Spleen (tissue), 11 donors: Measurements from ENCODE around the gene NRXN3. TPM values are rescaled to one million over a fixed set of nuclear protein-coding genes. Genes with fewer than 3 reads are reported as not detected.

Experiments used
- DNase-seq: peaks from one replicate; pipeline ENCODE4 v3.0.0-alpha.2; 2020
- H3K27ac ChIP-seq, 8 donors: fragments of 200-600 bp; sonication (generic) in 7 of 8; 1 replicate in 4 of 8; 2 replicates in 4 of 8; pipeline versions ENCODE4 v1.5.0 to v1.8.0; 2016 to 2021; ENCODE audit warnings: inconsistent platforms in 4 of 8, mild to moderate bottlenecking in 4 of 8, moderate library complexity in 1 of 8
- H3K27me3 ChIP-seq, 7 donors: fragments of 200-600 bp; sonication (generic) in 6 of 7; replicated peaks in 1 of 7; 1 replicate in 4 of 7; 2 replicates in 3 of 7; pipeline versions ENCODE4 v1.5.0 to v1.8.0; 2016 to 2021; ENCODE audit warnings: inconsistent platforms in 3 of 7, mild to moderate bottlenecking in 1 of 7
- H3K36me3 ChIP-seq, 6 donors: fragments of 200-600 bp; sonication (generic) in 5 of 6; 1 replicate in 4 of 6; 2 replicates in 2 of 6; pipeline versions ENCODE4 v1.5.0 to v1.8.0; 2016 to 2021; ENCODE audit warnings: inconsistent platforms in 2 of 6
- H3K4me1 ChIP-seq, 6 donors: fragments of 200-600 bp; sonication (generic) in 5 of 6; 1 replicate in 3 of 6; 2 replicates in 3 of 6; pipeline versions ENCODE4 v1.5.0 to v1.8.0; 2016 to 2021; ENCODE audit warnings: inconsistent platforms in 3 of 6
- H3K4me3 ChIP-seq, 8 donors: fragments of 200-600 bp; sonication (generic) in 7 of 8; 1 replicate in 4 of 8; 2 replicates in 4 of 8; pipeline versions ENCODE4 v1.5.0 to v1.8.0; 2016 to 2021; ENCODE audit warnings: inconsistent platforms in 4 of 8, mild to moderate bottlenecking in 4 of 8, moderate library complexity in 2 of 8
- H3K9me3 ChIP-seq, 8 donors: fragments of 200-600 bp; sonication (generic) in 7 of 8; 1 replicate in 4 of 8; 2 replicates in 4 of 8; pipeline versions ENCODE4 v1.5.0 to v1.8.0; 2016 to 2021; ENCODE audit warnings: inconsistent platforms in 4 of 8
- POLR2A ChIP-seq, 3 donors: fragments of 450-650 bp; IDR thresholded peaks; one replicate each; pipeline ENCODE4 v1.5.1; 2017; ENCODE audit warnings: antibody characterized with exemption in 3 of 3, mild to moderate bottlenecking in 1 of 3
- POLR2AphosphoS5 ChIP-seq, 3 donors: sonication (generic); formaldehyde crosslinking; IDR thresholded peaks; one replicate each; pipeline ENCODE4 v1.5.1; 2017; ENCODE audit warnings: antibody characterized with exemption in 3 of 3
- WGBS, 5 donors: extraction: QIAGEN DNeasy Blood & Tissue Kit in 3 of 5; methylation state at CpG; one replicate each; pipeline versions ENCODE4 v1.1.5 to v1.1.7; 2013 to 2018; 5-methylcytosine and 5-hydroxymethylcytosine counted together
- intact Hi-C: fragments of 100-400 bp; cut with DNase I; formaldehyde crosslinking; loops from one replicate; pipeline ENCODE4 v1.15.0; 2023; ENCODE audit warnings: low total_unique reads
- polyA plus RNA-seq, 3 donors: library from polyadenylated mRNA; stranded (reverse); fragments of 200-250 nt; gene quantifications; one replicate each; pipeline ENCODE4 v1.2.1, GENCODE V29; 2013
- total RNA-seq, 7 donors: library from RNA; depleted of rRNA in 3 of 7; stranded (reverse); fragments of >200 nt in 3 of 7; fragmentation: NEBNext Ultra II Directional in 4 of 7; extraction: Animal tissue kit (Norgen Biotek cat#: 25700) in 4 of 7; gene quantifications; one replicate each; pipeline versions ENCODE4 v1.1.0 to v1.2.1, GENCODE V29; 2016 to 2021
- TF ChIP-seq, protein P1 (sequence below), 11 experiments: fragments of 200-600 bp in 7 of 11; fragments of 450-650 bp in 4 of 11; sonication (generic) in 4 of 11; IDR thresholded peaks in 8 of 11; conservative IDR thresholded peaks in 3 of 11; 1 replicate in 7 of 11; 2 replicates in 4 of 11; pipeline versions ENCODE4 v1.4.0 to v1.8.0; 2016 to 2021; ENCODE audit warnings: antibody characterized with exemption in 11 of 11, inconsistent platforms in 4 of 11, mild to moderate bottlenecking in 1 of 11
- donor health status: healthy with polysubstance abuse.
- donor health status: DM: no; HTN: no; CAD: no; lungs with moderate emphysema.
- donor health status: DM: no; HTN: no; CAD: no.
- donor health status: Bipolar disorder and iron deficiency.
- donor health status: healthy.
- donor health status: DM: no; HTN: no; CAD: no.
- donor health status: DM: yes; HTN: yes; CAD: no.

NRXN3 gene
- total and polyA plus RNA-seq, 10 donors = 0.21 to 11.5 (median 1.6) TPM

GRCh38 chr14:78232231-78233000 lies 62.2 kb downstream of the NRXN3 start:
- TF ChIP-seq POLR2A (IDR thresholded peaks at IDR 0.05) (no peak), POLR2AphosphoS5 (IDR thresholded peaks at IDR 0.05) (no peak)
- TF ChIP-seq, protein P1, sequence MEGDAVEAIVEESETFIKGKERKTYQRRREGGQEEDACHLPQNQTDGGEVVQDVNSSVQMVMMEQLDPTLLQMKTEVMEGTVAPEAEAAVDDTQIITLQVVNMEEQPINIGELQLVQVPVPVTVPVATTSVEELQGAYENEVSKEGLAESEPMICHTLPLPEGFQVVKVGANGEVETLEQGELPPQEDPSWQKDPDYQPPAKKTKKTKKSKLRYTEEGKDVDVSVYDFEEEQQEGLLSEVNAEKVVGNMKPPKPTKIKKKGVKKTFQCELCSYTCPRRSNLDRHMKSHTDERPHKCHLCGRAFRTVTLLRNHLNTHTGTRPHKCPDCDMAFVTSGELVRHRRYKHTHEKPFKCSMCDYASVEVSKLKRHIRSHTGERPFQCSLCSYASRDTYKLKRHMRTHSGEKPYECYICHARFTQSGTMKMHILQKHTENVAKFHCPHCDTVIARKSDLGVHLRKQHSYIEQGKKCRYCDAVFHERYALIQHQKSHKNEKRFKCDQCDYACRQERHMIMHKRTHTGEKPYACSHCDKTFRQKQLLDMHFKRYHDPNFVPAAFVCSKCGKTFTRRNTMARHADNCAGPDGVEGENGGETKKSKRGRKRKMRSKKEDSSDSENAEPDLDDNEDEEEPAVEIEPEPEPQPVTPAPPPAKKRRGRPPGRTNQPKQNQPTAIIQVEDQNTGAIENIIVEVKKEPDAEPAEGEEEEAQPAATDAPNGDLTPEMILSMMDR (IDR thresholded peaks at IDR 0.05 in 8 of 11, conservative IDR thresholded peaks at IDR 0.05 in 3 of 11) = no peak
- Histone ChIP-seq H3K4me1 (no peaks in the 10 kb centered on the region), H3K36me3 (no peaks in the 10 kb centered on the region), H3K4me3 (no peak overlapping the region), H3K27me3 (peaks cover 0 to 2% (median 0%) of the 10 kb centered on the region in 7 donors), H3K9me3 (no peaks in the 10 kb centered on the region), H3K27ac (no peak overlapping the region)
- intact Hi-C loops = no loop called here
- WGBS, 5 donors = 76 to 88% (median 80%) methylated on average over 5 of the region's 5 CpGs
- no peak for DNase-seq

DNA sequence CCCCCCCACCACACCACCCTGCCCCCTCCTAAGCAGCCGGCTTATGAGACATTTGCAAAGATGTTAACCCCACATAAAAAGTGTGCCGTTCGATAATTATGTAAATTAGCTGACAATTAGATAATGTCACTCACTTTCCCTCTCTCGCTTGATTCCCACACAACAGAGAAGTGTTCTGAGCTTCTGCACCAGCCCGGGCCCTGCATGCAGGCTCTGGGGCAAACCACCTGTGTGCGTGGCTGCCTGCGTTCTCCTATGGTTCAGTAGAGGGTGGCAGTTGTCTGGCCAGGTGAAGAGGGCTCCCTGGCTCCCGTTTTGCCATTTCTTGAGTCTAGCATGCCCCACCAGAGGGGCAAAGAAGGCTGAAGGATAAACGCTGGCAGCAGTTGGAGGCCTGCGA lies 68.0 kb downstream of the NRXN3 start:
- H3K36me3 ChIP-seq = no peaks in the 10 kb centered on the region
- WGBS, 5 donors = 82 to 88% (median 84%) methylated on average over 8 to 10 of the region's 10 CpGs
- no peak overlapping the region for H3K4me3 ChIP-seq
- no peaks in the 10 kb centered on the region for H3K4me1 ChIP-seq
- no peaks in the 10 kb centered on the region for H3K27me3 ChIP-seq
- no peak for DNase-seq
- no peaks in the 10 kb centered on the region for H3K9me3 ChIP-seq
- TF ChIP-seq POLR2A (IDR thresholded peaks at IDR 0.05) (no peak), POLR2AphosphoS5 (IDR thresholded peaks at IDR 0.05) (no peak)
- TF ChIP-seq, protein P1 (IDR thresholded peaks at IDR 0.05 in 8 of 11, conservative IDR thresholded peaks at IDR 0.05 in 3 of 11) = no peak
- H3K27ac ChIP-seq = no peak overlapping the region
- intact Hi-C loops = no loop called here

DNA sequence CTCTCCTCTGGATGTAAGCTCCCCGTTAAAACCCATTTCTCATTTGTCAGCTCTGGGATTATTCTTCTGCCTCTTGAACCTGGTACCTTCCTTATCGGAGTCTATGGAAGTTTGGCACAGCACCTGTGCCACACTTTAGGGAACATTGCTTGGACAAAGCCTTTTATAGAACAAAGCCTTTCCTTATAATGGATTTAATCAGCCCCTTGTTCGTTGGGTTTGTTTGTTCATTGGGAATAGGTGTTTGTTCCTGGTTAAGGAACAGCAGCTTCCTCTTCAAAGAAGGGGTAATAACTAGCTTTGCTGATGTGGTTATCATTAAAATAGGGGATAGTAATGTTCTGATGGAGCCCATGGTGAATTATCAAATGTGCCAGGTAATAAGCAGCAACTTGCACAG lies 70.4 kb downstream of the NRXN3 start:
- H3K4me3 ChIP-seq = no peak overlapping the region
- H3K27ac ChIP-seq = no peak overlapping the region
- no peaks in the 10 kb centered on the region for H3K27me3 ChIP-seq
- TF ChIP-seq POLR2AphosphoS5 (IDR thresholded peaks at IDR 0.05) (no peak), POLR2A (IDR thresholded peaks at IDR 0.05) (no peak)
- TF ChIP-seq, protein P1 (IDR thresholded peaks at IDR 0.05 in 8 of 11, conservative IDR thresholded peaks at IDR 0.05 in 3 of 11) = no peak
- intact Hi-C loops = no loop called here
- no peak for DNase-seq
- no peaks in the 10 kb centered on the region for H3K9me3 ChIP-seq
- no peaks in the 10 kb centered on the region for H3K36me3 ChIP-seq
- WGBS, 5 donors = 71 to 87% (median 74%) methylated on average over 3 of the region's 3 CpGs
- no peaks in the 10 kb centered on the region for H3K4me1 ChIP-seq

GRCh38 chr14:78242086-78242485 lies 71.9 kb downstream of the NRXN3 start:
- intact Hi-C loops = no loop called here
- H3K9me3 ChIP-seq = no peaks in the 10 kb centered on the region
- H3K36me3 ChIP-seq = no peaks in the 10 kb centered on the region
- 57 to 82% (median 76%) methylated on average over 5 of the region's 5 CpGs for WGBS, 5 donors
- H3K27ac ChIP-seq = no peak overlapping the region
- no peak for DNase-seq
- no peak for TF ChIP-seq POLR2AphosphoS5 (IDR thresholded peaks at IDR 0.05)
- TF ChIP-seq POLR2A (IDR thresholded peaks at IDR 0.05) = no peak
- TF ChIP-seq, protein P1 (IDR thresholded peaks at IDR 0.05 in 8 of 11, conservative IDR thresholded peaks at IDR 0.05 in 3 of 11) = no peak
- no peaks in the 10 kb centered on the region for H3K4me1 ChIP-seq
- H3K4me3 ChIP-seq = no peak overlapping the region
- H3K27me3 ChIP-seq = no peaks in the 10 kb centered on the region
